Mucosa of gallbladder (tissue), 1 donor: ENCODE data around the gene PDP2. TPM values are rescaled to one million over a fixed set of nuclear protein-coding genes. Genes with fewer than 3 reads are reported as not detected.
A peak's percentile ranks its signal among the peaks of the same experiment; 100 is the strongest.

ENCODE experiments used
- DNase-seq: peaks from one replicate; pipeline ENCODE4 v3.0.0-alpha.2; 2020; ENCODE audit warnings: low spot score
- total RNA-seq: library from RNA; stranded (reverse); gene quantifications from one replicate; pipeline ENCODE4 v1.2.1, GENCODE V29; 2021
- donor health status: DM: no; HTN: no; CAD: no.

Gene PDP2
- total RNA-seq, 1 donor from 2014 or later: 18.6 TPM

DNA sequence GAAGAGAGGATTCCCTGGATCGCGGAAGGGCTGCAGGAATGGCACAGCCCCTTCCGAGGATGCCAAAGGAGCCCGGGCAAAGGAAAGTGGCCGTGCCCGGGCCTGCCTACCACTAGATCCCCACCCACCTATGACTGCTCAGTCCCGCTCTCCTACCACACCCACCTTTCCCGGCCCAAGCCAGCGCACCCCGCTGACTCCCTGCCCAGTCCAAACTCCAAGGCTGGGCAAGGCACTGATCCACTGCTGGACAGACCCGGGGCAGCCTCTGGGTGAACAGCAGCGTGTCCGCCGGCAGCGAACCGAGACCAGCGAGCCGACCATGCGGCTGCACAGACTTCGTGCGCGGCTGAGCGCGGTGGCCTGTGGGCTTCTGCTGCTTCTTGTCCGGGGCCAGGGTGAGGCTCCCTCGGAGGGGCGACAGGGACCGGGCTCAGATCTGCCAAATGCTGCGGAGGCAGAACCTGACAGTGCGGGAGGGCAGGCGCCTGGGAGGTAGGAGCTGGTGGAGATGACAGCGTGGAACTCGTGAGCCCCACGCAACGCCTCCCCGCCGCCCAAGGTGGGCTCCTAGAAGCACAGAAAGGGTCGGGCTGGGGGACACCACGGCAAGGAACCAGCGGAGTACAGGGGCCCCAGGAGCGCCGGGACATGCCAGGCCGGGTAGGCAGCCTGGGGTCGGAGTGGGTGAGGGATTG is 55.1 kb downstream of the PDP2 start, which contains the start of gene CES2:
Gene CES2, plus strand, starts transcription at position 203 of the 698 bp plus-strand sequence. Its CDS starts 120 bp downstream, at position 323.
- DNase-seq: peak; percentile 88

DNA sequence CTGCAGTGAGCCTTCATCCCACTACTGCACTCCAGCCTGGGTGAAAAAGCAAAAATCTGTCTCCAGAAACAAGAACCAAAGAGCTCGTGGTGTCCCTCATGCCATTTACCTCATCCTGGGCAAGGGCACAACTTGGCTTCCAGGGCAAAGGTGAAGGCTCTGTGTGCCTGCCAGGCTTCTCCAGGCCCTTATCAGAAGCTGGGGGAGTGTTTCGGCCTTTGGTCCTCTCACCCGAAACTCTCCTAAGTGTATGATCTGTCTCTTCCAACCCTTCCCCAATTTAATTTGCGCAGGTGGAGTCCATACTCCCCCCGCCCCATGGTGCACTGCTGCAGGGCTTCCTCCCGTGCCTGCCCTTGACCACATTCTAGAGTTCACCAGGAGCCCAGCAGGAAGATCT is 56.1 kb downstream of the PDP2 start:
- DNase-seq: no peak

DNA sequence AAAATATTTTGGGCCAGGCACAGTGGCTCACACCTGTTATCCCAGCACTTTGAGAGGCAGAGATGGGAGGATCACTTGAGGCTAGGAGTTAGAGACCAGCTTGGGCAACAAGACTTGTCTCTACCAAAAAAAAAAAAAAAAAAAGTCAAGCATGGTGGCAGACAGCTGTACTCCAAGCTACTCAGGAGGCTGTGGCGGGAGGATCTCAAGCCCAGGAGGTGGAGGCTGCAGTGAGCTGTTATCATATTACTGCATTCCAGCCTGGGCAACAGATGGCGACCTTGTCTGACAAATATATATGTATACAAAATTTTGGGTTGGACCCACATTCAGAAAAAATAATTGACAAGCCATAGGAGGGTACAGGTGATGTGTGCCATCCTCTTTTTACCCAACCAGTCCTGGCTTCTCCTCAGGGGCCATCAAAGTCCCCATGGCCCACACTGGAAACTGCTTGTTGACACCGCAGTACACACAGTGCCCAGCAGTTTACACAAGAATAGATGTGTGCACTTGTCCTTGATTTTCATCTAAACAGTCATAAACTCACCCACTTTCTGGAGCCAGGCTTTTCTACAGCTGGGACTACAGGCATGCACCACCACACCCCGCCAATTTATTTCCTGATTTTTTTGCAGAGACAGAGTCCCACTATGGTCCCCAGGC is 56.7 kb downstream of the PDP2 start:
- no peak for DNase-seq

DNA sequence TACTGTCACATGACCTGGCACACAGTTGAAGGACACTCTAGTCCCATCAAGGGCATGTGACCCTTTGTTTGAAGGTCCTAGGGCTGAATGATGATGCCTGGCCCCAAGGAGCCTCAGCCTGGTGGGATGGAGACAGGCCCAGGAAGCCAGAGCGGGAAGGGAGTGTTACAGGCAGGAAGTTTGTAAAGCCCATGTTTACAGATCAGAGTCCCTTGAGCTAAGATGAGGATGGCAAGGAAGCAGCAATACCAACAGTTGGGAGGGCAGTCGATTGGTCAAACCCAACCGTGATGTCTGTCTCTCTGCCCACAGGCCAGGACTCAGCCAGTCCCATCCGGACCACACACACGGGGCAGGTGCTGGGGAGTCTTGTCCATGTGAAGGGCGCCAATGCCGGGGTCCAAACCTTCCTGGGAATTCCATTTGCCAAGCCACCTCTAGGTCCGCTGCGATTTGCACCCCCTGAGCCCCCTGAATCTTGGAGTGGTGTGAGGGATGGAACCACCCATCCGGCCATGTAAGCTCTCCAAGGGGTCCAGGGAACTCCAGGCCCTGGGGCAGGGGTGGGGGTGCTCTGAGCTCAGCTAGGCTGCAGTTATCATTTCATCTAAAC is 57.5 kb downstream of the PDP2 start:
- no peak for DNase-seq

DNA sequence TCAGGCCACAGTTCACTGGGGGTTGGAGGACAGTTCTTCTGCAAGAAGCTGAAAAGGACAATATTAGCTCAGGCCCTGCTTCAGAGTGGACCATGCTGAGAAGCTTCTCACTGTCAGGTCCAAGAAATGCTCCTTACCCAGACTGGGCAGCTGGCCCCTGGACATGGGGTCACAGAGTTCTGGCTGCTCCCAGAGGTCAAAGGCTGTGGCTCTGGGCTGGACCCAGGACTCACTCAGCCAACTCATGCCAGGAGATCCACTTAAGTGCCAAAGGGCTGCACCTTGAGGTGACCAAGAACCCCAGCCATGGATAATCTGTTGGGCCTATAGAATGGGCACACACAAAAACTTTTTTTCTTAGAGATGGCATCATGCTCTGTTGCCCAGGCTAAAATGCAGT is 59.1 kb downstream of the PDP2 start:
- no peak for DNase-seq

DNA sequence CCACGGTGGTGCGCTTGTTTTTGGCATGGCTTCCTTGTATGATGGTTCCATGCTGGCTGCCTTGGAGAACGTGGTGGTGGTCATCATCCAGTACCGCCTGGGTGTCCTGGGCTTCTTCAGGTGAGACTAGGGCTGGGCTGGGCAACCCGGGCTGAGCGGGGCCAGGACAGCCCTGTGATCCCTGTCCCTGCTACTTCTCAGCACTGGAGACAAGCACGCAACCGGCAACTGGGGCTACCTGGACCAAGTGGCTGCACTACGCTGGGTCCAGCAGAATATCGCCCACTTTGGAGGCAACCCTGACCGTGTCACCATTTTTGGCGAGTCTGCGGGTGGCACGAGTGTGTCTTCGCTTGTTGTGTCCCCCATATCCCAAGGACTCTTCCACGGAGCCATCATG is 59.9 kb downstream of the PDP2 start:
- no peak for DNase-seq

Other genes starting within 250 kb of the PDP2 start
- gene CMTM4, start 183.8 kb upstream of the PDP2 start, total RNA-seq: 67.9 TPM
- gene DYNC1LI2, start 128.9 kb upstream of the PDP2 start, total RNA-seq: 151 TPM
- gene TERB1, start 78.9 kb upstream of the PDP2 start, total RNA-seq: not detected
- gene NAE1, start 49.5 kb upstream of the PDP2 start, total RNA-seq: 46.1 TPM
- gene CA7, start 36.1 kb upstream of the PDP2 start, total RNA-seq: not detected
- 8.7 TPM for gene CDH16, start 38.4 kb downstream of the PDP2 start, total RNA-seq
- gene RRAD, start 45.0 kb downstream of the PDP2 start, total RNA-seq: 9.4 TPM
- gene CIAO2B, start 53.9 kb downstream of the PDP2 start, total RNA-seq: 84.5 TPM
- 187 TPM for gene CES2, start 55.0 kb downstream of the PDP2 start, total RNA-seq
- gene CES3, start 80.8 kb downstream of the PDP2 start, total RNA-seq: 5.2 TPM
- 19.4 TPM for gene CES4A, start 108.1 kb downstream of the PDP2 start, total RNA-seq
- gene CBFB, start 148.6 kb downstream of the PDP2 start, total RNA-seq: 40.9 TPM
- gene PHAF1, start 229.4 kb downstream of the PDP2 start, total RNA-seq: 14.2 TPM